PC-3 (cell line): ENCODE measurements around the gene STX7.

Source experiments
- CTCF ChIP-seq: fragments of 300-600 bp; sonication (generic); conservative IDR thresholded peaks from 2 replicates; pipeline ENCODE4 v1.5.1; 2017; ENCODE audit warnings: antibody characterized with exemption, low read depth, mild to moderate bottlenecking, low read length
- EZH2 ChIP-seq: fragments of 300-600 bp; sonication (generic); IDR thresholded peaks from one replicate; pipeline ENCODE4 v1.6.1; 2017; ENCODE audit warnings: antibody characterized with exemption, mild to moderate bottlenecking, low read length; ENCODE audit not compliant: unreplicated experiment

GRCh38 chr6:132526461-132526860, 13.5 kb upstream of the STX7 start:
- TF ChIP-seq CTCF = no peak
- TF ChIP-seq EZH2 = no peak
